Breast epithelium (tissue), 3 donors: ENCODE measurements around the gene SAA2.

ENCODE experiments used
- POLR2A ChIP-seq: fragments of 450-650 bp; IDR thresholded peaks from one replicate; pipeline ENCODE4 v1.6.1; 2016; ENCODE audit warnings: antibody characterized with exemption, mild to moderate bottlenecking, moderate library complexity
- POLR2AphosphoS5 ChIP-seq, 3 donors: sonication (generic); formaldehyde crosslinking; IDR thresholded peaks; one replicate each; pipeline ENCODE4 v1.6.1; 2017; ENCODE audit warnings: antibody characterized with exemption in 3 of 3
- TF ChIP-seq, protein P1 (sequence below), 3 donors: fragments of 450-650 bp; IDR thresholded peaks; one replicate each; pipeline ENCODE4 v1.5.1; 2016 to 2017; ENCODE audit warnings: antibody characterized with exemption in 3 of 3, mild to moderate bottlenecking in 3 of 3, moderate library complexity in 3 of 3

DNA sequence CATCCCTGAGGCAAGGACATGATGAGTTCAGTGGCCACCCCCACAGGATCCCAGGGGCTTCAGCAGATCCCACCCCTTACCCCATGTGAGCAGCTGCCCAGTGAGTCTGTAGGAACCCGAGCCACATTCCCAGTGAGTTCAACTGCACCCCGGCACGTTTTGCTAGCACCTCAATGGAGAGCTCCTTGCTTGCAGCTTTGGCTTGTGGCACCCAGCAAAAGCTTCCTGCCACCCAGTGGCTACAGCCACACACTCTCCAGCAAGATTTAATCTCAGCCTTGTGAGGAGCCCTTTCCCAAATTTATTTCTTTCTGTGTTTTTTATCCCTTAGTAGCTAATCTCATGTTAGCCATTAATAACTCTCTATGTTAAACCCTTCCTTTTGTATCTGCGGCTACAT is 21.6 kb upstream of the SAA2 start:
- TF ChIP-seq, protein P1, sequence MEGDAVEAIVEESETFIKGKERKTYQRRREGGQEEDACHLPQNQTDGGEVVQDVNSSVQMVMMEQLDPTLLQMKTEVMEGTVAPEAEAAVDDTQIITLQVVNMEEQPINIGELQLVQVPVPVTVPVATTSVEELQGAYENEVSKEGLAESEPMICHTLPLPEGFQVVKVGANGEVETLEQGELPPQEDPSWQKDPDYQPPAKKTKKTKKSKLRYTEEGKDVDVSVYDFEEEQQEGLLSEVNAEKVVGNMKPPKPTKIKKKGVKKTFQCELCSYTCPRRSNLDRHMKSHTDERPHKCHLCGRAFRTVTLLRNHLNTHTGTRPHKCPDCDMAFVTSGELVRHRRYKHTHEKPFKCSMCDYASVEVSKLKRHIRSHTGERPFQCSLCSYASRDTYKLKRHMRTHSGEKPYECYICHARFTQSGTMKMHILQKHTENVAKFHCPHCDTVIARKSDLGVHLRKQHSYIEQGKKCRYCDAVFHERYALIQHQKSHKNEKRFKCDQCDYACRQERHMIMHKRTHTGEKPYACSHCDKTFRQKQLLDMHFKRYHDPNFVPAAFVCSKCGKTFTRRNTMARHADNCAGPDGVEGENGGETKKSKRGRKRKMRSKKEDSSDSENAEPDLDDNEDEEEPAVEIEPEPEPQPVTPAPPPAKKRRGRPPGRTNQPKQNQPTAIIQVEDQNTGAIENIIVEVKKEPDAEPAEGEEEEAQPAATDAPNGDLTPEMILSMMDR (IDR thresholded peaks at IDR 0.05), result no peak
- TF ChIP-seq POLR2A (no peak), POLR2AphosphoS5 (IDR thresholded peaks at IDR 0.05) (no peak)
